A673 (cell line): ENCODE results near the gene CFAP68. TPM values are rescaled to one million over a fixed set of nuclear protein-coding genes. Genes with fewer than 3 reads are reported as not detected.

Experiments used
- BruUV-seq: library from RNA; stranded (reverse); fragments of 400-500 nt; replicated peaks from 2 replicates; lab custom pipeline; 2021; lab: Mats Ljungman, UMichigan
- CTCF ChIA-PET: fragments of 300-600 bp; sonication (Branson Sonifier 250); formaldehyde crosslinking; loops from one replicate; lab custom pipeline; 2022; ENCODE audit warnings: antibody characterized with exemption; lab: Charles Lee
- POLR2A ChIA-PET: fragments of 300-600 bp; sonication (Branson Sonifier 250); formaldehyde crosslinking; loops from one replicate; lab custom pipeline; 2022; ENCODE audit warnings: antibody characterized with exemption; ENCODE audit not compliant: low non-redundant PET; lab: Charles Lee
- DNase-seq: peaks from one replicate; pipeline ENCODE4 v3.0.0-alpha.2; 2015; ENCODE audit warnings: low spot score
- H3K27ac ChIP-seq: fragments of 200-600 bp; sonication (generic); 2 replicates; pipeline ENCODE4 v1.5.1; 2016; ENCODE audit warnings: mixed run types, low read depth, mild to moderate bottlenecking, mixed read lengths, antibody characterized with exemption, low read length; ENCODE audit not compliant: poor library complexity, severe bottlenecking
- H3K27me3 ChIP-seq: fragments of 200-600 bp; sonication (generic); replicated peaks from 2 replicates; pipeline ENCODE4 v1.6.1; 2017; ENCODE audit warnings: mixed run types, low read depth, mild to moderate bottlenecking, mixed read lengths, antibody characterized with exemption, low read length; ENCODE audit not compliant: insufficient read depth, poor library complexity
- H3K36me3 ChIP-seq: fragments of 200-600 bp; sonication (generic); 2 replicates; pipeline ENCODE4 v1.6.1; 2016; ENCODE audit warnings: mixed run types, mild to moderate bottlenecking, mixed read lengths, antibody characterized with exemption, low read length; ENCODE audit not compliant: insufficient read depth, poor library complexity, severe bottlenecking
- H3K4me1 ChIP-seq: fragments of 200-600 bp; sonication (generic); 2 replicates; pipeline ENCODE4 v1.6.1; 2017; ENCODE audit warnings: mixed run types, mild to moderate bottlenecking, mixed read lengths, antibody characterized with exemption, low read length; ENCODE audit not compliant: insufficient read depth, poor library complexity, severe bottlenecking
- H3K4me3 ChIP-seq: fragments of 200-600 bp; sonication (generic); 2 replicates; pipeline ENCODE4 v1.5.1; 2016; ENCODE audit warnings: low read depth, mixed run types, mild to moderate bottlenecking, mixed read lengths, low read length; ENCODE audit not compliant: poor library complexity, severe bottlenecking
- H3K9me3 ChIP-seq: fragments of 200-600 bp; sonication (generic); 2 replicates; pipeline ENCODE4 v1.6.1; 2016; ENCODE audit warnings: mixed run types, low read depth, mild to moderate bottlenecking, mixed read lengths, antibody characterized with exemption, low read length; ENCODE audit not compliant: poor library complexity, severe bottlenecking
- CTCF ChIP-seq: fragments of 300-800, 200-600 bp; sonication (generic); conservative IDR thresholded peaks from 2 replicates; pipeline ENCODE4 v1.5.1; 2017; ENCODE audit warnings: low read depth, mild to moderate bottlenecking, antibody characterized with exemption, low read length, moderate library complexity, mixed read lengths
- EZH2 ChIP-seq: fragments of 200-600 bp; sonication (generic); IDR thresholded peaks from 2 replicates; pipeline ENCODE4 v1.6.1; 2017; ENCODE audit warnings: borderline replicate concordance, low read depth, mild to moderate bottlenecking, mixed read lengths, antibody characterized with exemption, low read length; ENCODE audit not compliant: poor library complexity, severe bottlenecking
- intact Hi-C: fragments of 100-400 bp; cut with micrococcal nuclease; formaldehyde crosslinking; loops from one replicate; pipeline ENCODE4 v1.10.0; 2022; ENCODE audit not compliant: unreplicated experiment
- total RNA-seq: library from RNA; stranded (reverse); gene quantifications from 2 replicates; pipeline ENCODE4 v1.2.3, GENCODE V29; 2021

Gene CFAP68
- total RNA-seq, 1 experiment from 2014 or later = 16.9 TPM

GRCh38 chr11:111855506-111855905, 23.8 kb upstream of the CFAP68 start:
- no TSS peak for BruUV-seq

GRCh38 chr11:111860257-111860656, 19.1 kb upstream of the CFAP68 start:
- Histone ChIP-seq H3K27me3 (no peaks in the 10 kb centered on the region), H3K36me3 (peaks cover 40% of the 10 kb centered on the region), H3K4me3 (no peak overlapping the region), H3K9me3 (no peaks in the 10 kb centered on the region), H3K4me1 (no peaks in the 10 kb centered on the region), H3K27ac (no peak overlapping the region)
- BruUV-seq = no TSS peak
- CTCF ChIA-PET = no interaction called here
- POLR2A ChIA-PET = no interaction called here
- TF ChIP-seq CTCF (no peak), EZH2 (no peak)
- DNase-seq = no peak
- intact Hi-C loops = no loop called here

More at GRCh38 chr11:111855506-111855905, 23.8 kb upstream of the CFAP68 start:
- TF ChIP-seq CTCF (no peak), EZH2 (no peak)
- no peak overlapping the region for H3K27ac ChIP-seq
- ChIA-PET POLR2A (no interaction called here), CTCF (no interaction called here)
- no peak for DNase-seq
- intact Hi-C loops = no loop called here
- H3K4me3 ChIP-seq = no peak overlapping the region
- no peaks in the 10 kb centered on the region for H3K9me3 ChIP-seq
- no peaks in the 10 kb centered on the region for H3K4me1 ChIP-seq
- H3K27me3 ChIP-seq = no peaks in the 10 kb centered on the region
- H3K36me3 ChIP-seq = peaks cover 42% of the 10 kb centered on the region

GRCh38 chr11:111870113-111870512, 9.2 kb upstream of the CFAP68 start:
- Histone ChIP-seq H3K27ac (no peak overlapping the region), H3K27me3 (no peaks in the 10 kb centered on the region), H3K9me3 (no peaks in the 10 kb centered on the region), H3K4me3 (peak overlapping the region; percentile 78), H3K4me1 (peaks cover 7% of the 10 kb centered on the region), H3K36me3 (peaks cover 30% of the 10 kb centered on the region)
- intact Hi-C loops = loop anchor here (10.0 kb wide), 3 partner anchors 155 to 415 kb away; partner anchors contain the start of genes BCO2 and DLAT
- TF ChIP-seq EZH2 = no peak
- DNase-seq = no peak
- no TSS peak for BruUV-seq
- CTCF ChIA-PET = interaction anchor here (0.5 kb wide), 2 partner anchors 62 to 92 kb away, joined by 6 to 7 read pairs; no protein-coding TSS in a partner anchor
- POLR2A ChIA-PET = no interaction called here

- Histone ChIP-seq H3K36me3 (peaks cover 26% of the 10 kb centered on the region), H3K27me3 (no peaks in the 10 kb centered on the region), H3K9me3 (no peaks in the 10 kb centered on the region), H3K4me3 (peak overlapping the region; percentile 78), H3K4me1 (peaks cover 7% of the 10 kb centered on the region), H3K27ac (peak overlapping the region; percentile 78)
- ChIA-PET CTCF (interaction anchor here (0.5 kb wide), 2 partner anchors 62 to 92 kb away, joined by 6 to 7 read pairs; no protein-coding TSS in a partner anchor), POLR2A (no interaction called here)
- BruUV-seq = TSS peak; percentile 22
- TF ChIP-seq CTCF = no peak
- TF ChIP-seq EZH2 = no peak
- intact Hi-C loops = loop anchor here (10.0 kb wide), 3 partner anchors 154 to 414 kb away; partner anchors contain the start of genes BCO2 and DLAT
- no peak for DNase-seq
Measured at GRCh38 chr11:111870522-111870885, 8.8 kb upstream of the CFAP68 start.
